ENCODE data around the gene ATF3. TPM values are rescaled to one million over a fixed set of nuclear protein-coding genes. Genes with fewer than 3 reads are reported as not detected.

The ATF3 gene
- total RNA-seq, 3 donors from 2014 or later: 14.8 to 27.2 (median 16.8) TPM

Other genes starting within 250 kb of the ATF3 start
- gene PACC1, start 193.9 kb upstream of the ATF3 start, total RNA-seq: 10 to 100 TPM; 13.2 to 16.4 (median 14.9) TPM
- 10 to 100 TPM; 26.4 to 29.3 (median 28.9) TPM for gene NENF, start 175.8 kb upstream of the ATF3 start, total RNA-seq
- gene BATF3, start 91.1 kb downstream of the ATF3 start, total RNA-seq: 10 to 100 TPM; 54.2 to 75.8 (median 64.8) TPM
- 10 to 100 TPM; 31.1 to 39.8 (median 31.8) TPM for gene NSL1, start 183.0 kb downstream of the ATF3 start, total RNA-seq
- 10 to 100 TPM; 15.5 to 20.1 (median 15.8) TPM for gene TATDN3, start 183.1 kb downstream of the ATF3 start, total RNA-seq
- gene SPATA45, start 238.9 kb downstream of the ATF3 start, total RNA-seq: not detected
- gene FLVCR1, start 249.5 kb downstream of the ATF3 start, total RNA-seq: 10 to 100 TPM; 10.2 to 14.7 (median 14.0) TPM